ENCODE data around the gene PTPRCAP. TPM values are rescaled to one million over a fixed set of nuclear protein-coding genes. Genes with fewer than 3 reads are reported as not detected.

Gene PTPRCAP
- total RNA-seq, 1 experiment from 2014 or later, result 1.7 TPM

DNA sequence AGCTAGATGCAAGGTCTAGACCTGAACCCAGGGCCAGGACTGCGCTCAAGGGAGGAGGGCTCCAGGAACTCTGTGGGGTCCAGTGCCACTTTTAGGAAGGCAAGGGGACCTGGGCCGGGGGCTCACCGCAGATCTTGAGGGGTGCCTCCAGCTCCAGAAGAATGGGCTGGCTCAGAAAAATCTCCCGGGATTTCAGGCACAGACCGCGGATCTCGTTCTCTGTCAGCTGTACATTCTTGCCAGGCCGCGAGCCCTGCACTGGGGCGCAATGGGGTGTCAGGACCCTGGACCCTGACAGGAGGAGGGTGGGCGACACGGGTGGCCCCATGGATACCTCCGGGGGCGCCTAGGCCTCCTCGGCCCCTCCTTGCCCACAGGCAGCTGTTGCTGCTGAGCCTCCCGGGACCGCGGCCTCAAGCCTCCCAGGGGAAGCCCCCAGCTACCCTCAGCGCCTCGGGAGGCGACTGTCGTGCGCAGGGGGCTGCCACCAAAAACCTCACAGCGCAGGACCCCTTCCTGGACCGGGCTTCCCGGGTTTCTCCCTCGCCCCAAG is 36.5 kb downstream of the PTPRCAP start:
- peaks cover 14 to 39% (median 39%) of the 10 kb centered on the region in 3 experiments for H3K36me3 Mint-ChIP-seq (ENCODE audit: insufficient read depth in 1 of 3, low read depth in 3 of 3)
- Histone ChIP-seq H3K4me2 (ENCODE audit: insufficient read depth, insufficient read length, low read length) (peak overlapping the region; percentile 83), H3K18ac (ENCODE audit: insufficient read length, low read depth, low read length) (no peak overlapping the region), H2BK12ac (ENCODE audit: insufficient read length, low read depth, low read length) (no peak overlapping the region), H3K79me2 (ENCODE audit: insufficient read depth, low read length) (peaks cover 4% of the 10 kb centered on the region; the same call in 1 of the 2 replicates), H4K20me1 (ENCODE audit: control insufficient read depth, insufficient read depth, insufficient read length) (no peaks in the 10 kb centered on the region), H2AK5ac (ENCODE audit: insufficient read length, low read length) (no peak overlapping the region), H2BK5ac (ENCODE audit: insufficient read length, low read length) (no peak overlapping the region), H4K91ac (ENCODE audit: insufficient read length, low read depth, low read length) (no peak overlapping the region), H2BK20ac (ENCODE audit: low read depth, low read length, poor library complexity, severe bottlenecking) (no peak overlapping the region), H2BK15ac (ENCODE audit: low read depth, low read length) (no peak overlapping the region; the same call in 1 of the 2 replicates), H3K27ac (ENCODE audit: insufficient read length, low read depth, low read length) (no peak overlapping the region), H3K9me3 (ENCODE audit: control insufficient read depth, low read depth, low read length) (no peaks in the 10 kb centered on the region), H2AFZ (ENCODE audit: low read length) (no peak overlapping the region), H3T11ph (ENCODE audit: low read length) (no peak overlapping the region), H3K23ac (ENCODE audit: insufficient read length, low read depth, low read length) (no peak overlapping the region), H3K9ac (ENCODE audit: extremely low read depth, insufficient read length, low read length) (peak overlapping the region; percentile 34), H3K14ac (ENCODE audit: insufficient read depth, low read length) (peak overlapping the region; percentile 77; the same call in 1 of the 2 replicates), H3K27me3 (ENCODE audit: insufficient read depth, low read length) (no peaks in the 10 kb centered on the region), H3K56ac (ENCODE audit: insufficient read length, low read depth, low read length) (no peak overlapping the region), H3K4me1 (ENCODE audit: insufficient read depth, low read length) (peaks cover 2% of the 10 kb centered on the region; the same call in 1 of the 2 replicates), H2BK120ac (ENCODE audit: low read depth, low read length, poor library complexity, severe bottlenecking) (no peak overlapping the region), H3K23me2 (ENCODE audit: insufficient read length, low read depth, low read length, poor library complexity, severe bottlenecking) (peaks cover 5% of the 10 kb centered on the region), H4K5ac (ENCODE audit: insufficient read length, low read depth, low read length) (no peak overlapping the region), H3K4ac (ENCODE audit: low read depth, low read length) (no peak overlapping the region), H4K8ac (replicated peaks; ENCODE audit: insufficient read length, low read depth, low read length) (no peak overlapping the region), H3K79me1 (ENCODE audit: insufficient read depth, low read depth, low read length, poor library complexity, severe bottlenecking) (peaks cover 3% of the 10 kb centered on the region)
- H3K27ac Mint-ChIP-seq, result no peak overlapping the region
- no peaks in the 10 kb centered on the region for H3K9me3 Mint-ChIP-seq
- TF ChIP-seq CTCF (conservative IDR thresholded peaks at IDR 0.05), result no peak
- peaks cover 16 to 18% of the 10 kb centered on the region in 2 experiments for H3K4me1 Mint-ChIP-seq
- no peak for DNase-seq
- H3K4me3 Mint-ChIP-seq, result peak overlapping the region; percentile 69 to 82
- H3K27me3 Mint-ChIP-seq (ENCODE audit: low read depth), result peaks cover 3% of the 10 kb centered on the region
- no CpG with 5 or more reads among the region's 27 CpGs for WGBS (ENCODE audit: extremely low coverage, insufficient read length, low lambda C conversion rate)
